Frontal cortex (tissue), 4 donors: ENCODE measurements around the gene FRMD4A. TPM values are rescaled to one million over a fixed set of nuclear protein-coding genes. Genes with fewer than 3 reads are reported as not detected.
"Not testable (repeated sequence)": the region's sequence is repeated elsewhere in the genome, so short reads cannot be mapped to it uniquely, and the experiment has no call there.

Source experiments
- DNase-seq, 2 donors: peaks; one replicate each; pipeline ENCODE4 v3.0.0; 2012; ENCODE audit warnings: low spot score in 2 of 2
- FAIRE-seq: peaks from 2 replicates; lab custom pipeline; 2012; peaks lifted over from hg19 to GRCh38; lab: Jason Lieb, UNC
- total RNA-seq: library from RNA; depleted of rRNA; stranded (reverse); fragments of >200 nt; gene quantifications from one replicate; pipeline ENCODE4 v1.2.3, GENCODE V29; 2014
- donor health status: control.
- donor health status: control.
- donor health status: control.

FRMD4A gene
- total RNA-seq, 1 donor from 2014 or later: 69.7 TPM

- FAIRE-seq (no peak), DNase-seq (no peak)
Measured at GRCh38 chr10:13945390-13946208, 385.1 kb downstream of the FRMD4A start.

GRCh38 chr10:13944823-13945222 lies 385.9 kb downstream of the FRMD4A start:
- no peak for DNase-seq
- no peak for FAIRE-seq

GRCh38 chr10:13943735-13944398 lies 386.9 kb downstream of the FRMD4A start:
- FAIRE-seq (no peak), DNase-seq (no peak)

GRCh38 chr10:13942035-13942434 lies 388.7 kb downstream of the FRMD4A start:
- DNase-seq: no peak
- FAIRE-seq: no peak

GRCh38 chr10:13939391-13939790 lies 391.3 kb downstream of the FRMD4A start:
- FAIRE-seq (no peak), DNase-seq (no peak)

GRCh38 chr10:13938950-13939349 lies 391.8 kb downstream of the FRMD4A start:
- DNase-seq (no peak), FAIRE-seq (no peak)

GRCh38 chr10:13936826-13937225 lies 393.9 kb downstream of the FRMD4A start:
- DNase-seq (no peak), FAIRE-seq (no peak)

GRCh38 chr10:13930120-13930519 lies 400.6 kb downstream of the FRMD4A start:
- no peak for DNase-seq
- FAIRE-seq: no peak

- DNase-seq (no peak), FAIRE-seq (no peak)
Measured at GRCh38 chr10:13928451-13928850, 402.3 kb downstream of the FRMD4A start.

GRCh38 chr10:13925971-13926780 lies 404.5 kb downstream of the FRMD4A start:
- FAIRE-seq (no peak), DNase-seq (no peak)

- DNase-seq: no peak
- FAIRE-seq: no peak
Measured at GRCh38 chr10:13924040-13924725, 406.5 kb downstream of the FRMD4A start.

GRCh38 chr10:13922586-13922985 lies 408.1 kb downstream of the FRMD4A start:
- DNase-seq (no peak), FAIRE-seq (no peak)

GRCh38 chr10:13921941-13922340 lies 408.8 kb downstream of the FRMD4A start:
- FAIRE-seq (no peak), DNase-seq (no peak)

GRCh38 chr10:13921131-13921530 lies 409.6 kb downstream of the FRMD4A start:
- FAIRE-seq, DNase-seq: not testable (repeated sequence)

- DNase-seq (no peak), FAIRE-seq (no peak)
Measured at GRCh38 chr10:13920465-13920864, 410.3 kb downstream of the FRMD4A start.

GRCh38 chr10:13920031-13920430 lies 410.7 kb downstream of the FRMD4A start:
- DNase-seq: no peak
- no peak for FAIRE-seq

- DNase-seq (no peak), FAIRE-seq (no peak)
Measured at GRCh38 chr10:13917791-13918190, 412.9 kb downstream of the FRMD4A start.

- FAIRE-seq (no peak), DNase-seq (no peak)
Measured at GRCh38 chr10:13916384-13916947, 414.3 kb downstream of the FRMD4A start.

- no peak for FAIRE-seq
- DNase-seq: peak; percentile 30 to 44
Measured at GRCh38 chr10:13915710-13916109, 415.0 kb downstream of the FRMD4A start.

GRCh38 chr10:13913897-13914296 lies 416.8 kb downstream of the FRMD4A start:
- DNase-seq (no peak), FAIRE-seq (no peak)
